Neutrophil (primary cell): ENCODE data around the gene SLC2A4.

ENCODE experiments used
- H3K27ac ChIP-seq: fragments of 200-600 bp; sonication (generic); 2 replicates; pipeline ENCODE4 v1.5.1; 2016; ENCODE audit warnings: mild to moderate bottlenecking, moderate library complexity
- H3K27me3 ChIP-seq: fragments of 200-600 bp; sonication (generic); 2 replicates; pipeline ENCODE4 v1.6.0; 2016; ENCODE audit warnings: mild to moderate bottlenecking
- H3K36me3 ChIP-seq: fragments of 200-600 bp; sonication (generic); 2 replicates; pipeline ENCODE4 v1.5.1; 2017
- H3K4me1 ChIP-seq, 2 experiments: fragments of 200-600 bp in 1 of 2; sonication (generic) in 1 of 2; 1 replicate in 1 of 2; 2 replicates in 1 of 2; pipeline versions ENCODE4 v1.5.1 to v1.6.1; 2013 to 2016; ENCODE audit warnings: low read depth in 1 of 2, low read length in 1 of 2, mild to moderate bottlenecking in 1 of 2, moderate library complexity in 1 of 2; ENCODE audit not compliant: control insufficient read depth in 1 of 2, insufficient read depth in 1 of 2
- H3K4me3 ChIP-seq, 2 experiments: fragments of 200-600 bp in 1 of 2; sonication (generic) in 1 of 2; 1 replicate in 1 of 2; 2 replicates in 1 of 2; pipeline ENCODE4 v1.5.1; 2013 to 2016; ENCODE audit warnings: low read depth in 1 of 2, low read length in 1 of 2, mild to moderate bottlenecking in 1 of 2, moderate library complexity in 1 of 2
- H3K9me3 ChIP-seq: fragments of 200-600 bp; sonication (generic); 2 replicates; pipeline ENCODE4 v1.5.1; 2016
- TF ChIP-seq, protein P1 (sequence below): fragments of 200-600 bp; sonication (generic); IDR thresholded peaks from 2 replicates; pipeline ENCODE4 v1.5.1; 2016; ENCODE audit warnings: antibody characterized with exemption

Gene SLC2A4

GRCh38 chr17:7283471-7284216 is 2.1 kb downstream of the SLC2A4 start:
- Histone ChIP-seq H3K27me3 (peaks cover 98% of the 10 kb centered on the region), H3K4me3 (no peak overlapping the region), H3K36me3 (no peaks in the 10 kb centered on the region), H3K9me3 (no peaks in the 10 kb centered on the region), H3K4me1 (peaks cover 14 to 24% of the 10 kb centered on the region in 2 experiments), H3K27ac (no peak overlapping the region)
- TF ChIP-seq, protein P1, sequence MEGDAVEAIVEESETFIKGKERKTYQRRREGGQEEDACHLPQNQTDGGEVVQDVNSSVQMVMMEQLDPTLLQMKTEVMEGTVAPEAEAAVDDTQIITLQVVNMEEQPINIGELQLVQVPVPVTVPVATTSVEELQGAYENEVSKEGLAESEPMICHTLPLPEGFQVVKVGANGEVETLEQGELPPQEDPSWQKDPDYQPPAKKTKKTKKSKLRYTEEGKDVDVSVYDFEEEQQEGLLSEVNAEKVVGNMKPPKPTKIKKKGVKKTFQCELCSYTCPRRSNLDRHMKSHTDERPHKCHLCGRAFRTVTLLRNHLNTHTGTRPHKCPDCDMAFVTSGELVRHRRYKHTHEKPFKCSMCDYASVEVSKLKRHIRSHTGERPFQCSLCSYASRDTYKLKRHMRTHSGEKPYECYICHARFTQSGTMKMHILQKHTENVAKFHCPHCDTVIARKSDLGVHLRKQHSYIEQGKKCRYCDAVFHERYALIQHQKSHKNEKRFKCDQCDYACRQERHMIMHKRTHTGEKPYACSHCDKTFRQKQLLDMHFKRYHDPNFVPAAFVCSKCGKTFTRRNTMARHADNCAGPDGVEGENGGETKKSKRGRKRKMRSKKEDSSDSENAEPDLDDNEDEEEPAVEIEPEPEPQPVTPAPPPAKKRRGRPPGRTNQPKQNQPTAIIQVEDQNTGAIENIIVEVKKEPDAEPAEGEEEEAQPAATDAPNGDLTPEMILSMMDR, result no peak

GRCh38 chr17:7284911-7285310 is 3.4 kb downstream of the SLC2A4 start:
- Histone ChIP-seq H3K27ac (no peak overlapping the region), H3K4me3 (no peak overlapping the region), H3K27me3 (peaks cover 100% of the 10 kb centered on the region), H3K36me3 (no peaks in the 10 kb centered on the region), H3K4me1 (peaks cover 14 to 24% of the 10 kb centered on the region in 2 experiments), H3K9me3 (no peaks in the 10 kb centered on the region)
- TF ChIP-seq, protein P1, result no peak

DNA sequence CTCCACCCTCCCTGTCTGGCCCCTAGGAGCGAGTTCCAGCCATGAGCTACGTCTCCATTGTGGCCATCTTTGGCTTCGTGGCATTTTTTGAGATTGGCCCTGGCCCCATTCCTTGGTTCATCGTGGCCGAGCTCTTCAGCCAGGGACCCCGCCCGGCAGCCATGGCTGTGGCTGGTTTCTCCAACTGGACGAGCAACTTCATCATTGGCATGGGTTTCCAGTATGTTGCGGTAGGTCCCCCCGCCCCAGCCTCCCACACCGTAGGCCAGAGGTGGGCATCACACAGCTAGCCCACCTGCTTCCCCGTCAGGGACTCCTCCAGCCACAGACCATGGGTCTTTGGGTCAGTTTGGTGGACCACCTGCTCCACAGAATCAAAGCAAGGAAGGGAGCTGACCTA is 4.2 kb downstream of the SLC2A4 start:
- TF ChIP-seq, protein P1, result no peak
- no peaks in the 10 kb centered on the region for H3K36me3 ChIP-seq
- H3K4me3 ChIP-seq, result no peak overlapping the region
- H3K27me3 ChIP-seq, result peaks cover 100% of the 10 kb centered on the region
- no peak overlapping the region for H3K27ac ChIP-seq
- H3K9me3 ChIP-seq, result no peaks in the 10 kb centered on the region
- H3K4me1 ChIP-seq, result peaks cover 11 to 19% of the 10 kb centered on the region in 2 experiments

DNA sequence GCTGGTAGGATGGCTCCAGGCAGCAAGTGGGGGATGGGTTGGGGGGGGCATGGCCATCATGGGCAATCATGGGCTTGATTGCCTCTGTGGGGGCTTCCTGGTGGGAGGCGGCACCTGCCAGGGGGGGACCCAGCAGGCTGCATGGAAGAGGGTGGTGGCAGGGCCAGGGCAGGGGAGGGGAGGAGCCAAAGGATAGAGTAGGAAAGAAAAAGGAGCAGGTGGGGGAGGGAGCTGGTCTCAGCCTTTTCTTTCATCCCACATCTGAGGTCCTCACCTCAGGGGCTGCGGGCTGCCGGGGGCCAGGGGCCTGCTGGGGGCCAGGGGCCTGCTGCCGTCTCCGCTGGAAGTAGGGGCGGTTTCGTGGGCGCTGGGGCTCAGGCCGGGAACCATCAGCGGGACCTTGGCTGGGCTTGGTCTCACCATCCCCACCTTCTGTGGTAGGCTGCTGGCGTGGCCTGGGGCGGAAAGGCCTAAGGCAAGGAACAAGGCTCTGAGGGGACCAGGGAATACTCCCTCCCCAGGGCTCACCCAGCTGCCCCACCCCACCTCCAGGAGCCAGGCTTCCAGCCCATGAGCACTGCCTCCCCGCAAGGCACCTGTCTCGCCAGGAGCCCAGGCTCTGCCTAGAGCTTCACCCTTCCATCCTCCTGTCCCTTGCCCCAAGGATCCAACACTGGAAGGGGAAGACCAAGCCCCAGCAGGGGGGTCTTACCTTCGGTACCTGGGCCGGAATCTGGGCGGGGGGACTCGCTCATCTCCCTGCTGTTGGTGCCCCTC is 7.9 kb downstream of the SLC2A4 start:
- H3K9me3 ChIP-seq, result no peaks in the 10 kb centered on the region
- no peak overlapping the region for H3K27ac ChIP-seq
- TF ChIP-seq, protein P1, result no peak
- no peaks in the 10 kb centered on the region for H3K36me3 ChIP-seq
- peaks cover 0 to 9% of the 10 kb centered on the region in 2 experiments for H3K4me1 ChIP-seq
- no peak overlapping the region for H3K4me3 ChIP-seq
- peaks cover 100% of the 10 kb centered on the region for H3K27me3 ChIP-seq

- Histone ChIP-seq H3K9me3 (no peaks in the 10 kb centered on the region), H3K36me3 (no peaks in the 10 kb centered on the region), H3K27me3 (peaks cover 100% of the 10 kb centered on the region), H3K4me3 (no peak overlapping the region), H3K4me1 (peaks cover 5 to 15% of the 10 kb centered on the region in 2 experiments), H3K27ac (no peak overlapping the region)
- TF ChIP-seq, protein P1, result no peak
Observed at GRCh38 chr17:7290166-7290565, 8.6 kb downstream of the SLC2A4 start.
